Measurements from ENCODE around the gene TFPI2. TPM values are rescaled to one million over a fixed set of nuclear protein-coding genes. Genes with fewer than 3 reads are reported as not detected.

The TFPI2 gene, protein sequence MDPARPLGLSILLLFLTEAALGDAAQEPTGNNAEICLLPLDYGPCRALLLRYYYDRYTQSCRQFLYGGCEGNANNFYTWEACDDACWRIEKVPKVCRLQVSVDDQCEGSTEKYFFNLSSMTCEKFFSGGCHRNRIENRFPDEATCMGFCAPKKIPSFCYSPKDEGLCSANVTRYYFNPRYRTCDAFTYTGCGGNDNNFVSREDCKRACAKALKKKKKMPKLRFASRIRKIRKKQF
- 86.2 and 95.5 TPM in 2 replicates for total RNA-seq

DNA sequence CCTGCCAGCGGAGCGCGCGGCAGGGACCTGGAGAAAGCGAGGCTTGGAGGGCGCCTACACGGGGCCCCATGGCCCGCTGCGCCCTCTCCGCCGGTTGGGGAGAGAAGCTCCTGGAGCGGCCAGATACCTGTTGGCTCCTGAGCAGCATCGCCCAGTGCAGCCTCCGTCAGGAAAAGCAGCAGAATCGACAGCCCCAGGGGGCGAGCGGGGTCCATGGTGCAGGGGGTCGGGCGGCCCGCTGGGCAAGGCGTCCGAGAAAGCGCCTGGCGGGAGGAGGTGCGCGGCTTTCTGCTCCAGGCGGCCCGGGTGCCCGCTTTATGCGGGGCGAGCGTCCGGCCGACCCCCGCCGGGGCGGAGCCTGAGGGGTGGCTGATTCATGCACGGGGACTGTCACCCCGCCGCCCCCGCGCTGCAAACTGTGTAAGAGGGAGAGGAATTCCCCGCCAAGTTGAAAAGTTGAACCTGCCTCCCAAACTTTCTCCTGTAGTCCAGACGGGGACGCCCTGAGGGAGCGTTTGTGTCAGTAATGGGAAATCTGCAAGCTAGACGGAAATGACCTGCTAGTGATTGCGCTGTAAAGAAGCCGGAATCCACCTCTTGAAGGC lies at the start of gene TFPI2:
TFPI2 (minus strand) TSS at position 290 of the 605 bp plus-strand sequence; CDS start at position 215, 75 bp downstream.

DNA sequence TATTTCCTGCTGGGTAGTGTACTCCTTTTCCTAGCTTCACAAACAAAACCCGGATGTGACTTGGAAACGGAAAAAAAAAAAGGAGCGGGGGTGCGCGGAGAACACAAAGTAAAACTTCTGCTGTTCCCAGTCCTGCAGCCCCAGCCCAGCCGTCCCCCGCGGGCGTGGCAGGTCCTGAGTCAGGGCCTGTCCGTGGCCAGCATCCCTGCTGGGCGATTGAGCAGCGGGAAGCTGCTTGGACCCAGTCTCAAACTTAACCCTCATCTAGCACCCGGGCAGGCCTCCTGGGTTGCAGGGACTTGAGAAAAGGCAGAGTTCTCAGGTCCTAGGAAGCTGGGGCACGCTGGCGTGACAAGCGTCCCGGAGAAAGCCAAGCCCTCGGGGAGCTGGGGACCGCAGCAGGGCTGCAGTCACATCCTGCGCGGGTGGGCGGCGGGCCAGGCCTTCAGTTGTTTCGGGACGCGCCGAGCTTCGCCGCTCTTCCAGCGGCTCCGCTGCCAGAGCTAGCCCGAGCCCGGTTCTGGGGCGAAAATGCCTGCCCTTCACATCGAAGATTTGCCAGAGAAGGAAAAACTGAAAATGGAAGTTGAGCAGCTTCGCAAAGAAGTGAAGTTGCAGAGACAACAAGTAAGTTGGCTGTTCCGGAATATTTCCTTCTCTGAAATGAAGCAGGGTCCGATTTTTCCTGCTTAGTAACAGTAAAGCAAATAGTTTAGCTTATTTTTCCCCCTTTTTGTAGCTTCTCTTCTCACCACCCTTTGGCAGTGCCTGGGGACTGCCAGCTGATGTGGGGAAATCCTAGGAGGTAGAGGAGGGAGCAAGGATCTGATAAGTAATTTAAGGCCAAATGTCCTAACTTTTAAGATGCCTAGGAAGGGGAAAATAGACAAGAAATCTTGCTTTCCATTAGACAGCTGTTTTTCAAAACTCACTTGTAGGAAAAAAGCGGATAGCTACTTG lies 31.3 kb upstream of the TFPI2 start, which contains the start of gene GNG11:
GNG11 (plus strand) TSS at position 129 of the 960 bp plus-strand sequence; CDS start at position 532, 403 bp downstream.

DNA sequence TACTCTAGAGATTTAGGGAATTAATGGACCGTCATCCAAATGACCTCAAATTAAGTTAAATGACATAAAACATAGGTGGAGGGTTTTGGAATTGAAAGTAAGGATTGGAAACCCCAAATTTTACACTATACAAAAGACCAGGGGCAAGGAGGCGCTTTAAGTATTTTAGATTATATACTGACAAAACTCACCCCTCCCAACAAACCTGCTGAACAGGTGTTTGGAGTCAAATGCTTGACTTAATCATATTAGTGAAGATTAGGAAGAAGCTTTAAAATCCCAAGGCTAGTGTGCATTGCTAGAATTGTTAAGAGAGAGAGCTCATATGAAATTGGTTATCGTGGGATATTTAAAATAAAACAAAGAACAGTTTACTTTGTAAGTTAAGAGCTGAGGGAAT lies 15.7 kb upstream of the TFPI2 start, which contains the start of gene GNGT1:
GNGT1 (plus strand) TSS at position 301 of the 400 bp plus-strand sequence. CDS start 180 bp downstream, outside the sequence.

Small RNAs within 50 kb of the gene (small RNA-seq; reads per million reads assigned to genes)
- gene AC002076.2 = not detected

Other genes starting within 250 kb of the TFPI2 start
- not detected in 2 replicates for gene GNGT1, start 15.8 kb upstream of the TFPI2 start, total RNA-seq
- gene GNG11, start 31.0 kb upstream of the TFPI2 start, total RNA-seq = 284 and 299 TPM in 2 replicates
- 24.2 and 27.3 TPM in 2 replicates for gene BET1, start 113.6 kb upstream of the TFPI2 start, total RNA-seq

Data from vein endothelial cell (primary cell).